H9 (cell line): Measurements from ENCODE around the gene ERBIN. TPM values are rescaled to one million over a fixed set of nuclear protein-coding genes. Genes with fewer than 3 reads are reported as not detected.

Source experiments
- DNase-seq: peaks from one replicate; pipeline ENCODE4 v3.0.0-alpha.2; 2017
- H2AFZ ChIP-seq: one replicate; pipeline ENCODE4 v1.6.1; 2013; ENCODE audit warnings: mild to moderate bottlenecking, low read length, control low read depth, moderate library complexity
- H2AK5ac ChIP-seq: 2 replicates; pipeline ENCODE4 v1.6.1; 2013; ENCODE audit warnings: low read length, control low read depth, mixed read lengths; ENCODE audit not compliant: insufficient read length
- H2BK120ac ChIP-seq: one replicate; pipeline ENCODE4 v1.6.1; 2013; ENCODE audit warnings: low read depth, mild to moderate bottlenecking, low read length, control low read depth, inconsistent platforms; ENCODE audit not compliant: poor library complexity, severe bottlenecking
- H2BK12ac ChIP-seq: 2 replicates; pipeline ENCODE4 v1.6.1; 2013; ENCODE audit warnings: low read length, control low read depth, mixed read lengths, low read depth; ENCODE audit not compliant: insufficient read length
- H2BK15ac ChIP-seq: 2 replicates; pipeline ENCODE4 v1.6.1; 2013; ENCODE audit warnings: low read depth, low read length, control low read depth
- H2BK20ac ChIP-seq: one replicate; pipeline ENCODE4 v1.6.1; 2013; ENCODE audit warnings: low read depth, mild to moderate bottlenecking, low read length, control low read depth, inconsistent platforms; ENCODE audit not compliant: poor library complexity, severe bottlenecking
- H2BK5ac ChIP-seq: 2 replicates; pipeline ENCODE4 v1.6.1; 2013; ENCODE audit warnings: low read length, control low read depth, mixed read lengths; ENCODE audit not compliant: insufficient read length
- H3K14ac ChIP-seq: 2 replicates; pipeline ENCODE4 v1.6.1; 2013; ENCODE audit warnings: low read length, control low read depth; ENCODE audit not compliant: insufficient read depth
- H3K18ac ChIP-seq: 2 replicates; pipeline ENCODE4 v1.6.1; 2013; ENCODE audit warnings: low read depth, mild to moderate bottlenecking, mixed read lengths, low read length, control low read depth; ENCODE audit not compliant: insufficient read length
- H3K23ac ChIP-seq: 2 replicates; pipeline ENCODE4 v1.6.1; 2013; ENCODE audit warnings: low read length, control low read depth, mixed read lengths, low read depth; ENCODE audit not compliant: insufficient read length
- H3K23me2 ChIP-seq: 2 replicates; pipeline ENCODE4 v1.6.1; 2013; ENCODE audit warnings: low read depth, mild to moderate bottlenecking, mixed read lengths, low read length, control low read depth; ENCODE audit not compliant: insufficient read length, poor library complexity, severe bottlenecking
- H3K27ac ChIP-seq: 2 replicates; pipeline ENCODE4 v1.5.1; 2013; ENCODE audit warnings: low read length, control low read depth, mixed read lengths, low read depth; ENCODE audit not compliant: insufficient read length
- H3K27me3 ChIP-seq: 2 replicates; pipeline ENCODE4 v1.6.1; 2013; ENCODE audit warnings: low read length, control low read depth, inconsistent platforms; ENCODE audit not compliant: insufficient read depth
- H3K4ac ChIP-seq: 2 replicates; pipeline ENCODE4 v1.6.1; 2013; ENCODE audit warnings: low read depth, mild to moderate bottlenecking, control low read depth, inconsistent platforms, low read length, moderate library complexity
- H3K4me1 ChIP-seq: 2 replicates; pipeline ENCODE4 v1.6.1; 2013; ENCODE audit warnings: low read length, control low read depth, inconsistent platforms; ENCODE audit not compliant: insufficient read depth
- H3K4me2 ChIP-seq: 2 replicates; pipeline ENCODE4 v1.6.1; 2013; ENCODE audit warnings: low read length, control low read depth, mixed read lengths; ENCODE audit not compliant: insufficient read length, insufficient read depth
- H3K56ac ChIP-seq: 2 replicates; pipeline ENCODE4 v1.6.1; 2013; ENCODE audit warnings: low read depth, mild to moderate bottlenecking, mixed read lengths, low read length, control low read depth; ENCODE audit not compliant: insufficient read length
- H3K79me1 ChIP-seq: 2 replicates; pipeline ENCODE4 v1.6.1; 2013; ENCODE audit warnings: low read depth, mild to moderate bottlenecking, moderate library complexity, low read length, control low read depth, inconsistent platforms; ENCODE audit not compliant: insufficient read depth, poor library complexity, severe bottlenecking
- H3K79me2 ChIP-seq: 2 replicates; pipeline ENCODE4 v1.6.1; 2013; ENCODE audit warnings: low read length, control low read depth, inconsistent platforms; ENCODE audit not compliant: insufficient read depth
- H3K9ac ChIP-seq: 2 replicates; pipeline ENCODE4 v1.6.1; 2013; ENCODE audit warnings: low read length, control low read depth, mixed read lengths; ENCODE audit not compliant: insufficient read length; ENCODE audit errors: extremely low read depth
- H3K9me3 ChIP-seq: one replicate; pipeline ENCODE4 v1.6.1; 2013; ENCODE audit warnings: low read depth, low read length, inconsistent platforms; ENCODE audit not compliant: control insufficient read depth
- H3T11ph ChIP-seq: one replicate; pipeline ENCODE4 v1.6.1; 2013; ENCODE audit warnings: mild to moderate bottlenecking, low read length, control low read depth, inconsistent platforms
- H4K20me1 ChIP-seq: one replicate; pipeline ENCODE4 v1.6.1; 2013; ENCODE audit not compliant: control insufficient read depth, insufficient read length, insufficient read depth
- H4K5ac ChIP-seq: 2 replicates; pipeline ENCODE4 v1.6.1; 2013; ENCODE audit warnings: low read depth, mild to moderate bottlenecking, mixed read lengths, low read length, control low read depth; ENCODE audit not compliant: insufficient read length
- H4K8ac ChIP-seq: replicated peaks from 2 replicates; pipeline ENCODE4 v1.6.1; 2013; ENCODE audit warnings: low read length, control low read depth, mixed read lengths, low read depth; ENCODE audit not compliant: insufficient read length
- H4K91ac ChIP-seq: 2 replicates; pipeline ENCODE4 v1.6.1; 2013; ENCODE audit warnings: low read depth, mild to moderate bottlenecking, moderate library complexity, mixed read lengths, low read length, control low read depth; ENCODE audit not compliant: insufficient read length
- H3K27ac Mint-ChIP-seq, 3 experiments: 2 replicates in 2 of 3; 3 replicates in 1 of 3; pipeline ENCODE4 v1.8.0; 2020 to 2021; ENCODE audit warnings: mixed read lengths in 3 of 3, mild to moderate bottlenecking in 1 of 3, moderate library complexity in 1 of 3
- H3K27me3 Mint-ChIP-seq: 2 replicates; pipeline ENCODE4 v1.8.0; 2021; ENCODE audit warnings: low read depth, mild to moderate bottlenecking, moderate library complexity, mixed read lengths
- H3K36me3 Mint-ChIP-seq, 3 experiments: 2 replicates in 2 of 3; 3 replicates in 1 of 3; pipeline ENCODE4 v1.8.0; 2020 to 2021; ENCODE audit warnings: low read depth in 3 of 3, mixed read lengths in 3 of 3; ENCODE audit not compliant: insufficient read depth in 1 of 3
- H3K4me1 Mint-ChIP-seq, 2 experiments: 2 replicates each; pipeline ENCODE4 v1.8.0; 2020; ENCODE audit warnings: mixed read lengths in 2 of 2
- H3K4me3 Mint-ChIP-seq, 2 experiments: 2 replicates in 1 of 2; 3 replicates in 1 of 2; pipeline ENCODE4 v1.8.0; 2020 to 2021; ENCODE audit warnings: mild to moderate bottlenecking in 2 of 2, mixed read lengths in 2 of 2, moderate library complexity in 1 of 2
- H3K9me3 Mint-ChIP-seq, 2 experiments: 2 replicates in 1 of 2; 3 replicates in 1 of 2; pipeline ENCODE4 v1.8.0; 2020; ENCODE audit warnings: mild to moderate bottlenecking in 2 of 2, mixed read lengths in 2 of 2, moderate library complexity in 1 of 2
- WGBS: extraction: QIAGEN DNeasy Blood & Tissue Kit; methylation state at CpG from one replicate; pipeline ENCODE4 v1.1.7; 2013; ENCODE audit warnings: missing lambda C conversion rate, low lambda C conversion rate, mixed read lengths; ENCODE audit not compliant: insufficient read length; ENCODE audit errors: extremely low coverage; 5-methylcytosine and 5-hydroxymethylcytosine counted together
- total RNA-seq: library from RNA; stranded (reverse); gene quantifications from 2 replicates; pipeline ENCODE4 v1.2.1, GENCODE V29; 2021
- TF ChIP-seq, protein P1 (sequence below): fragments of 200-600 bp; sonication (generic); conservative IDR thresholded peaks from 3 replicates; pipeline ENCODE4 v1.8.0; 2021; ENCODE audit warnings: antibody characterized with exemption, mild to moderate bottlenecking

Gene ERBIN
- total RNA-seq, 1 experiment from 2014 or later: 42.9 TPM

DNA sequence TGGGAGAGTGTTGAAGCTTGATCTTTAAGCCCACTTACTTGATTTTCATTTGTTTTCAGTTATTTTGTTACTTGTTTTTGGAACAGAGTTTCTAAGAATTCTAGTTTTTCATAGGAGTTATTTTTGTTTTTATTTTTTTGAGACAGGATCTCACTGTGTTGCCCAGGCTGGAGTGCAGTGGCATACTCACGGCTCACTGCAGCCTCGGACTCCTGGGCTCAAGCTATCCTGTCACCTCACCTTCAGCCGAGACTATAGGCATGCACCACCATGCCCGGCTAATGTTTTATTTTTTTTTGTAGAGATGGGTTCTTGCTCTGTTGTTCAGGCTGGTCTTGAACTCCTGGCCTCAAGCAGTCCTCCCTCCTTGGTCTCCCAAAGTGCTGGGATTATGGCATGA, 6.3 kb downstream of the ERBIN start:
- Histone ChIP-seq H4K20me1 (no peaks in the 10 kb centered on the region), H2BK15ac (no peak overlapping the region), H4K5ac (no peak overlapping the region), H3K9ac (no peak overlapping the region), H3K9me3 (no peaks in the 10 kb centered on the region), H3T11ph (no peak overlapping the region), H3K18ac (no peak overlapping the region), H3K27ac (no peak overlapping the region), H3K56ac (no peak overlapping the region), H3K14ac (no peak overlapping the region), H2BK12ac (no peak overlapping the region), H3K27me3 (no peaks in the 10 kb centered on the region), H2AK5ac (no peak overlapping the region), H3K79me1 (peaks cover 7% of the 10 kb centered on the region), H3K23me2 (no peaks in the 10 kb centered on the region), H4K91ac (no peak overlapping the region), H4K8ac (no peak overlapping the region), H3K4ac (no peak overlapping the region), H2AFZ (no peak overlapping the region), H3K79me2 (peaks cover 31% of the 10 kb centered on the region; the same call in 1 of the 2 replicates), H2BK120ac (no peak overlapping the region), H3K4me1 (peaks cover 2% of the 10 kb centered on the region; the same call in 1 of the 2 replicates), H3K23ac (no peak overlapping the region), H3K4me2 (no peak overlapping the region), H2BK20ac (no peak overlapping the region), H2BK5ac (no peak overlapping the region)
- no CpG with 5 or more reads among the region's 4 CpGs for WGBS
- no peak for DNase-seq
- H3K27ac Mint-ChIP-seq: peak overlapping the region in 1 of 3 experiments; percentile 45; a peak in 1 of 7 replicates
- H3K36me3 Mint-ChIP-seq: peaks cover 16 to 25% (median 25%) of the 10 kb centered on the region in 3 experiments
- H3K27me3 Mint-ChIP-seq: no peaks in the 10 kb centered on the region
- H3K9me3 Mint-ChIP-seq: peaks cover 0 to 4% of the 10 kb centered on the region in 2 experiments; a peak in 3 of 5 replicates
- peaks cover 30 to 41% of the 10 kb centered on the region in 2 experiments for H3K4me1 Mint-ChIP-seq
- TF ChIP-seq, protein P1, sequence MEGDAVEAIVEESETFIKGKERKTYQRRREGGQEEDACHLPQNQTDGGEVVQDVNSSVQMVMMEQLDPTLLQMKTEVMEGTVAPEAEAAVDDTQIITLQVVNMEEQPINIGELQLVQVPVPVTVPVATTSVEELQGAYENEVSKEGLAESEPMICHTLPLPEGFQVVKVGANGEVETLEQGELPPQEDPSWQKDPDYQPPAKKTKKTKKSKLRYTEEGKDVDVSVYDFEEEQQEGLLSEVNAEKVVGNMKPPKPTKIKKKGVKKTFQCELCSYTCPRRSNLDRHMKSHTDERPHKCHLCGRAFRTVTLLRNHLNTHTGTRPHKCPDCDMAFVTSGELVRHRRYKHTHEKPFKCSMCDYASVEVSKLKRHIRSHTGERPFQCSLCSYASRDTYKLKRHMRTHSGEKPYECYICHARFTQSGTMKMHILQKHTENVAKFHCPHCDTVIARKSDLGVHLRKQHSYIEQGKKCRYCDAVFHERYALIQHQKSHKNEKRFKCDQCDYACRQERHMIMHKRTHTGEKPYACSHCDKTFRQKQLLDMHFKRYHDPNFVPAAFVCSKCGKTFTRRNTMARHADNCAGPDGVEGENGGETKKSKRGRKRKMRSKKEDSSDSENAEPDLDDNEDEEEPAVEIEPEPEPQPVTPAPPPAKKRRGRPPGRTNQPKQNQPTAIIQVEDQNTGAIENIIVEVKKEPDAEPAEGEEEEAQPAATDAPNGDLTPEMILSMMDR: no peak
- H3K4me3 Mint-ChIP-seq: no peak overlapping the region
